WERI-Rb-1 (cell line): ENCODE data around the gene EPB41L2.

ENCODE experiments used
- DNase-seq: peaks from one replicate; pipeline ENCODE4 v3.0.0-alpha.2; 2020
- H3K27ac ChIP-seq: fragments of 250-450 bp; sonication (Bioruptor Pico); 2 replicates; pipeline ENCODE4 v1.5.1; 2020; ENCODE audit warnings: mild to moderate bottlenecking, moderate library complexity
- H3K27me3 ChIP-seq: fragments of 250-450 bp; sonication (Bioruptor Pico); 2 replicates; pipeline ENCODE4 v1.5.1; 2021; ENCODE audit warnings: mild to moderate bottlenecking, low read depth, moderate library complexity; ENCODE audit not compliant: insufficient read depth, severe bottlenecking
- H3K36me3 ChIP-seq: fragments of 250-450 bp; sonication (Bioruptor Pico); 2 replicates; pipeline ENCODE4 v1.5.1; 2020; ENCODE audit warnings: mild to moderate bottlenecking, moderate library complexity
- H3K4me3 ChIP-seq: 2 replicates; pipeline ENCODE4 v1.5.1; 2011; ENCODE audit warnings: low read depth, mild to moderate bottlenecking, control low read depth, low read length
- H3K9me3 ChIP-seq: fragments of 250-450 bp; sonication (Bioruptor Pico); 2 replicates; pipeline ENCODE4 v1.5.1; 2021; ENCODE audit warnings: mild to moderate bottlenecking, moderate library complexity; ENCODE audit not compliant: severe bottlenecking
- TF ChIP-seq, protein P1 (sequence below): IDR thresholded peaks from 2 replicates; pipeline ENCODE4 v1.5.1; 2011; ENCODE audit warnings: low read depth, mild to moderate bottlenecking, control low read depth, inconsistent platforms, low read length

The EPB41L2 gene

DNA sequence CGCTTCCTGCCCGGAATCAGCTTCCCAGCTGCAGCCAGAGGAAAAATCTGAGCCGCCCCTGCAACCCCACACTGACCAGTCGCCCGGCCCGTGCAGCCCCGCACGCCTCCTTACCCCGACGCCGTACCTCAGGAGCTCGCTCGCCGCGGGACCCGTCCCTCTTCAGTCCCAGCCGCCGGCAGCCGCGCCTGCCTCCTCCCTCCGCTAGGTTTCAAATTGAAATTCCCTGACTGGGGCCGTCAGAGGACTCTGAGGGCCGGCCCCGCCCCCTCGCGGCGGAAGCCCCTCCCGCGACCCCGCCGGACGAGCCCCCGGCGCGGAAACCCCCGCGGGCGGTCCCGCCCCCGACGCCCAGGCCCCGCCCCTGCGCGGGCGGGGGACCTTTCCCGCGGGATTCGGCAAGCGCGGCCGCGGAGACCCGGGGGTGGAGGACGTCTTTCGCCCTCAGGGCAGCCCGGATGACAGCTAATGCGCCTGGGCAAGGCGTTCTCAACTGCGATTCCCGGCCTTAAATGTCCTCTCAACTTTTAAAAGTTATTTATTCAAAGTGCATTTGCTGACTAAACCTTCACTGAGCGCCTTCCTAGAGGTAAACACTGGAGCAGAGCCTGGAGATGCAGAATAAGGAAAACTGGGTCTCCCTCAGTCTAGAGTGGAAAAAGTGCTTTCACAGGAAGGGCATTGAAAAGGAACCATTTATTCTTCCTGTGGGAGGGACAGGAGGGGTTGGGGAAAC, at the start of gene EPB41L2:
TSS of gene EPB41L2 (minus strand) at position 218 of the 736 bp plus-strand sequence. CDS start 106,760 bp downstream, outside the sequence.
- H3K27me3 ChIP-seq: no peaks in the 10 kb centered on the region
- no peaks in the 10 kb centered on the region for H3K9me3 ChIP-seq
- peak within 1 kb of the TSS; percentile 79 for H3K27ac ChIP-seq
- TF ChIP-seq, protein P1, sequence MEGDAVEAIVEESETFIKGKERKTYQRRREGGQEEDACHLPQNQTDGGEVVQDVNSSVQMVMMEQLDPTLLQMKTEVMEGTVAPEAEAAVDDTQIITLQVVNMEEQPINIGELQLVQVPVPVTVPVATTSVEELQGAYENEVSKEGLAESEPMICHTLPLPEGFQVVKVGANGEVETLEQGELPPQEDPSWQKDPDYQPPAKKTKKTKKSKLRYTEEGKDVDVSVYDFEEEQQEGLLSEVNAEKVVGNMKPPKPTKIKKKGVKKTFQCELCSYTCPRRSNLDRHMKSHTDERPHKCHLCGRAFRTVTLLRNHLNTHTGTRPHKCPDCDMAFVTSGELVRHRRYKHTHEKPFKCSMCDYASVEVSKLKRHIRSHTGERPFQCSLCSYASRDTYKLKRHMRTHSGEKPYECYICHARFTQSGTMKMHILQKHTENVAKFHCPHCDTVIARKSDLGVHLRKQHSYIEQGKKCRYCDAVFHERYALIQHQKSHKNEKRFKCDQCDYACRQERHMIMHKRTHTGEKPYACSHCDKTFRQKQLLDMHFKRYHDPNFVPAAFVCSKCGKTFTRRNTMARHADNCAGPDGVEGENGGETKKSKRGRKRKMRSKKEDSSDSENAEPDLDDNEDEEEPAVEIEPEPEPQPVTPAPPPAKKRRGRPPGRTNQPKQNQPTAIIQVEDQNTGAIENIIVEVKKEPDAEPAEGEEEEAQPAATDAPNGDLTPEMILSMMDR: no peak
- peak within 1 kb of the TSS; percentile 80 for H3K4me3 ChIP-seq
- no peaks in the 10 kb centered on the region; the same call in 1 of the 2 replicates for H3K36me3 ChIP-seq
- DNase-seq: peak; percentile 90

- peak overlapping the region; percentile 55 for H3K27ac ChIP-seq
- TF ChIP-seq, protein P1: no peak
Measured at GRCh38 chr6:131112249-131112648, 49.2 kb upstream of the EPB41L2 start.

GRCh38 chr6:131107151-131107550, 44.1 kb upstream of the EPB41L2 start:
- DNase-seq: no peak
- Histone ChIP-seq H3K9me3 (no peaks in the 10 kb centered on the region), H3K27ac (no peak overlapping the region), H3K27me3 (no peaks in the 10 kb centered on the region), H3K4me3 (no peak overlapping the region), H3K36me3 (no peaks in the 10 kb centered on the region)
- TF ChIP-seq, protein P1: no peak

More at GRCh38 chr6:131112249-131112648, 49.2 kb upstream of the EPB41L2 start:
- Histone ChIP-seq H3K4me3 (no peak overlapping the region), H3K27me3 (no peaks in the 10 kb centered on the region), H3K36me3 (no peaks in the 10 kb centered on the region), H3K9me3 (no peaks in the 10 kb centered on the region)
- DNase-seq: no peak

GRCh38 chr6:131103901-131104300, 40.9 kb upstream of the EPB41L2 start:
- Histone ChIP-seq H3K27ac (no peak overlapping the region), H3K9me3 (no peaks in the 10 kb centered on the region), H3K27me3 (no peaks in the 10 kb centered on the region), H3K4me3 (no peak overlapping the region), H3K36me3 (no peaks in the 10 kb centered on the region)
- TF ChIP-seq, protein P1: no peak
- no peak for DNase-seq

- Histone ChIP-seq H3K27ac (no peak overlapping the region), H3K4me3 (no peak overlapping the region), H3K27me3 (no peaks in the 10 kb centered on the region), H3K36me3 (no peaks in the 10 kb centered on the region), H3K9me3 (no peaks in the 10 kb centered on the region)
- DNase-seq: no peak
- TF ChIP-seq, protein P1: no peak
Measured at GRCh38 chr6:131103296-131103695, 40.3 kb upstream of the EPB41L2 start.
